HCT116 (cell line): ENCODE results near the gene USP7. TPM values are rescaled to one million over a fixed set of nuclear protein-coding genes. Genes with fewer than 3 reads are reported as not detected.

ENCODE experiments used
- ATAC-seq: fragments of 200-7000 bp; cut with Tn5 transposase; 2 replicates; pipeline ENCODE4 v1.9.1; 2020; ENCODE audit warnings: mild to moderate bottlenecking, moderate library complexity
- BruUV-seq: library from RNA; stranded (reverse); fragments of 400-500 nt; replicated peaks from 2 replicates; lab custom pipeline; 2021; lab: Mats Ljungman, UMichigan
- CTCF ChIA-PET: fragments of 300-600 bp; sonication (Branson Sonifier 250); formaldehyde crosslinking; loops from one replicate; lab custom pipeline; 2021; ENCODE audit warnings: antibody characterized with exemption; lab: Charles Lee
- POLR2A ChIA-PET: fragments of 300-600, 350-600 bp; sonication (Branson Sonifier 250); formaldehyde crosslinking; loops from one replicate; lab custom pipeline; 2021; ENCODE audit warnings: antibody characterized with exemption; lab: Charles Lee
- RAD21 ChIA-PET, 2 experiments: fragments of 300-600 bp; sonication (Branson Sonifier 250); formaldehyde crosslinking; loops; one replicate each; lab custom pipeline; 2023; ENCODE audit warnings: low total read pairs in 2 of 2; ENCODE audit not compliant: uncharacterized antibody in 2 of 2, unreplicated experiment in 2 of 2, low non-redundant PET in 1 of 2; lab: Charles Lee
- DNase-seq: peaks from one replicate; pipeline ENCODE4 v3.0.0-alpha.2; 2010; ENCODE audit warnings: low read depth, low spot score
- H2AFZ ChIP-seq: fragments of 200-600 bp; shearing (Covaris generic), sonication (generic); 2 replicates; pipeline ENCODE4 v1.6.1; 2017; ENCODE audit warnings: low read depth, mixed run types, mixed read lengths, antibody characterized with exemption, low read length; ENCODE audit not compliant: poor library complexity, severe bottlenecking
- H3K27ac ChIP-seq: 2 replicates; pipeline ENCODE4 v1.5.1; 2012; ENCODE audit warnings: low read depth, low read length
- H3K27me3 ChIP-seq: fragments of 200-600 bp; sonication (generic); 2 replicates; pipeline ENCODE4 v1.6.1; 2016; ENCODE audit warnings: mixed run types, low read length, mixed read lengths; ENCODE audit not compliant: insufficient read depth
- H3K36me3 ChIP-seq, 2 experiments: fragments of 200-500 bp in 1 of 2; fragments of 200-600 bp in 1 of 2; sonication (Bioruptor generic) in 1 of 2; sonication (generic) in 1 of 2; 2 replicates each; pipeline versions ENCODE4 v1.5.1 to v1.6.1; 2014 to 2016; ENCODE audit warnings: low read length in 2 of 2, inconsistent platforms in 1 of 2, mixed read lengths in 1 of 2, mixed run types in 1 of 2; ENCODE audit not compliant: insufficient read depth in 2 of 2, control insufficient read depth in 1 of 2
- H3K4me1 ChIP-seq, 2 experiments: fragments of 200-600 bp in 1 of 2; sonication (generic) in 1 of 2; 2 replicates each; pipeline versions ENCODE4 v1.5.1 to v1.6.1; 2012 to 2017; ENCODE audit warnings: low read length in 2 of 2, inconsistent platforms in 1 of 2, mild to moderate bottlenecking in 1 of 2, mixed read lengths in 1 of 2, mixed run types in 1 of 2, moderate library complexity in 1 of 2; ENCODE audit not compliant: insufficient read depth in 2 of 2, control insufficient read depth in 1 of 2
- H3K4me2 ChIP-seq: fragments of 200-600 bp; sonication (generic); 2 replicates; pipeline ENCODE4 v1.6.1; 2017; ENCODE audit warnings: mixed run types, low read length, mixed read lengths
- H3K4me3 ChIP-seq, 2 experiments: fragments of 200-600 bp in 1 of 2; sonication (generic) in 1 of 2; replicated peaks in 1 of 2; 2 replicates each; pipeline ENCODE4 v1.5.1; 2011 to 2016; ENCODE audit warnings: low read length in 2 of 2, control low read depth in 1 of 2, low read depth in 1 of 2, mild to moderate bottlenecking in 1 of 2, mixed read lengths in 1 of 2, mixed run types in 1 of 2
- H3K79me2 ChIP-seq: fragments of 200-600 bp; sonication (generic); 2 replicates; pipeline ENCODE4 v1.6.1; 2017; ENCODE audit warnings: mild to moderate bottlenecking, mixed run types, low read length, moderate library complexity, mixed read lengths; ENCODE audit not compliant: insufficient read depth
- H3K9ac ChIP-seq: fragments of 200-600 bp; sonication (generic); 2 replicates; pipeline ENCODE4 v1.6.1; 2016; ENCODE audit warnings: low read length, mixed read lengths
- H3K9me2 ChIP-seq: fragments of 200-600 bp; sonication (generic), shearing (Covaris generic); 2 replicates; pipeline ENCODE4 v1.6.1; 2017; ENCODE audit warnings: mixed run types, mild to moderate bottlenecking, moderate library complexity; ENCODE audit not compliant: insufficient read depth
- H3K9me3 ChIP-seq, 2 experiments: fragments of 200-500 bp in 1 of 2; fragments of 200-600 bp in 1 of 2; sonication (Bioruptor generic) in 1 of 2; sonication (generic) in 1 of 2; 2 replicates each; pipeline ENCODE4 v1.6.1; 2014 to 2017; ENCODE audit warnings: low read length in 2 of 2, mixed read lengths in 2 of 2, inconsistent platforms in 1 of 2, low read depth in 1 of 2, mild to moderate bottlenecking in 1 of 2, mixed run types in 1 of 2, moderate library complexity in 1 of 2; ENCODE audit not compliant: control insufficient read depth in 1 of 2, insufficient read depth in 1 of 2
- H4K20me1 ChIP-seq: fragments of 200-600 bp; sonication (generic), shearing (Covaris generic); 2 replicates; pipeline ENCODE4 v1.6.1; 2017; ENCODE audit warnings: mixed run types, mild to moderate bottlenecking, moderate library complexity; ENCODE audit not compliant: insufficient read depth
- ATF3 ChIP-seq: IDR thresholded peaks from 2 replicates; pipeline ENCODE4 v1.6.1; 2012
- CBX3 ChIP-seq: IDR thresholded peaks from 2 replicates; pipeline ENCODE4 v1.6.1; 2012; ENCODE audit warnings: low read depth
- CEBPB ChIP-seq: IDR thresholded peaks from 2 replicates; pipeline ENCODE4 v1.6.1; 2012; ENCODE audit warnings: low read depth
- EGR1 ChIP-seq: IDR thresholded peaks from 2 replicates; pipeline ENCODE4 v1.6.1; 2012; ENCODE audit warnings: low read depth
- EZH2phosphoT487 ChIP-seq: fragments of 200-600 bp; IDR thresholded peaks from 2 replicates; pipeline ENCODE4 v1.6.1; 2018; ENCODE audit warnings: antibody characterized with exemption, borderline replicate concordance
- FOSL1 ChIP-seq: IDR thresholded peaks from 2 replicates; pipeline ENCODE4 v1.6.1; 2012; ENCODE audit warnings: low read depth
- JUND ChIP-seq: IDR thresholded peaks from 2 replicates; pipeline ENCODE4 v1.6.1; 2012
- POLR2A ChIP-seq: IDR thresholded peaks from 2 replicates; pipeline ENCODE4 v1.7.0; 2011; ENCODE audit warnings: borderline replicate concordance; ENCODE audit not compliant: insufficient read depth, insufficient read length; ENCODE audit errors: extremely low read depth
- SIN3A ChIP-seq: IDR thresholded peaks from 2 replicates; pipeline ENCODE4 v1.6.1; 2012; ENCODE audit warnings: low read depth
- SP1 ChIP-seq: IDR thresholded peaks from 2 replicates; pipeline ENCODE4 v1.6.1; 2012; ENCODE audit warnings: low read depth
- SRF ChIP-seq: IDR thresholded peaks from 2 replicates; pipeline ENCODE4 v1.6.1; 2012; ENCODE audit warnings: low read depth
- TCF7L2 ChIP-seq: IDR thresholded peaks from 2 replicates; pipeline ENCODE4 v1.7.0; 2011; ENCODE audit warnings: borderline replicate concordance, inconsistent platforms; ENCODE audit not compliant: insufficient read depth, insufficient read length; ENCODE audit errors: extremely low read depth
- YY1 ChIP-seq: IDR thresholded peaks from 2 replicates; pipeline ENCODE4 v1.6.1; 2011; ENCODE audit warnings: low read length, low read depth, moderate library complexity, mild to moderate bottlenecking; ENCODE audit not compliant: insufficient replicate concordance; ENCODE audit errors: extremely low read depth
- ZFX ChIP-seq: fragments of 450-650 bp; IDR thresholded peaks from 2 replicates; pipeline ENCODE4 v1.6.1; 2017
- intact Hi-C: fragments of 100-400 bp; cut with micrococcal nuclease; formaldehyde crosslinking; loops from 2 replicates; pipeline ENCODE4 v1.10.0; 2022
- total RNA-seq: library from RNA; stranded (reverse); gene quantifications from one replicate; pipeline ENCODE4 v1.2.1, GENCODE V29; 2021; ENCODE audit not compliant: unreplicated experiment
- TF ChIP-seq, protein P1 (sequence below): IDR thresholded peaks from 2 replicates; pipeline ENCODE4 v1.6.1; 2011; ENCODE audit warnings: mild to moderate bottlenecking, low read length, moderate library complexity; ENCODE audit not compliant: insufficient replicate concordance; ENCODE audit errors: extremely low read depth
- TF ChIP-seq, protein P2 (sequence below), 3 experiments: fragments of 200-600 bp in 1 of 3; sonication (generic) in 1 of 3; IDR thresholded peaks in 2 of 3; conservative IDR thresholded peaks in 1 of 3; 2 replicates each; pipeline ENCODE4 v1.5.1; 2012 to 2017; ENCODE audit warnings: low read depth in 2 of 3, low read length in 2 of 3, antibody characterized with exemption in 1 of 3, borderline replicate concordance in 1 of 3, control low read depth in 1 of 3, mild to moderate bottlenecking in 1 of 3, mixed read lengths in 1 of 3, mixed run types in 1 of 3, moderate library complexity in 1 of 3; ENCODE audit not compliant: insufficient read depth in 1 of 3

The USP7 gene
- total RNA-seq, 1 experiment from 2014 or later, result 154 TPM

DNA sequence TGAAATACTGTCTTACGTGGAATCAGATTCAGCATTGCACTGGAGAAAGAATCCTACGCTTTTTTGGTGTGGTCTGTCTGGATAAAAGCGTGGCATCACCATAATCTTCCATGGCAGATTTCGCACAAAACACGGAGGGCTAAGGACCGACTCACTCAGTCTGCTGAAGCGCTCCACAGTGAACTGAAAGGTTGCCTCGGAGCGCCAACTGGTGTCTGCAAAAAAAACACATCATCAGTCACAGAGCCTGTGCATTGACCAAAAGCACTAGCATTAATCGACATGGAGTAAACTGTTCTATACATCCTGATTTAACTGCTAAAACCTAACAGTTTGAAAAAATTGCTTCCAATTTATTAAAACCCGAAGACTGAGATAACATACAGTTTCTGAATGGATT is 40.5 kb downstream of the USP7 start:
- intact Hi-C loops, result no loop called here
- H3K79me2 ChIP-seq, result peaks cover 81% of the 10 kb centered on the region
- peaks cover 44 to 52% of the 10 kb centered on the region in 2 experiments for H3K36me3 ChIP-seq

More for the DNA sequence above, 40.5 kb downstream of the USP7 start:
- H3K4me1 ChIP-seq, result no peaks in the 10 kb centered on the region
- H2AFZ ChIP-seq, result no peak overlapping the region
- ATAC-seq (no peak), DNase-seq (no peak)
- H3K9me2 ChIP-seq, result no peaks in the 10 kb centered on the region
- no peak overlapping the region for H3K9ac ChIP-seq
- ChIA-PET CTCF (interaction anchor here (0.5 to 1.2 kb wide), 2 partner anchors 13 to 44 kb away, joined by 3 read pairs; no protein-coding TSS in a partner anchor), POLR2A (no interaction called here), RAD21 (no interaction called here)
- no peak overlapping the region for H3K4me3 ChIP-seq
- BruUV-seq, result no TSS peak
- H3K4me2 ChIP-seq, result no peak overlapping the region
- H3K9me3 ChIP-seq, result no peaks in the 10 kb centered on the region
- H3K27me3 ChIP-seq, result no peaks in the 10 kb centered on the region
- H4K20me1 ChIP-seq, result peaks cover 9% of the 10 kb centered on the region; the same call in 1 of the 2 replicates
- no peak for TF ChIP-seq CBX3
- no peak for TF ChIP-seq POLR2A
- TF ChIP-seq YY1, result no peak
- no peak for TF ChIP-seq JUND
- TF ChIP-seq FOSL1, result no peak
- TF ChIP-seq, protein P1, sequence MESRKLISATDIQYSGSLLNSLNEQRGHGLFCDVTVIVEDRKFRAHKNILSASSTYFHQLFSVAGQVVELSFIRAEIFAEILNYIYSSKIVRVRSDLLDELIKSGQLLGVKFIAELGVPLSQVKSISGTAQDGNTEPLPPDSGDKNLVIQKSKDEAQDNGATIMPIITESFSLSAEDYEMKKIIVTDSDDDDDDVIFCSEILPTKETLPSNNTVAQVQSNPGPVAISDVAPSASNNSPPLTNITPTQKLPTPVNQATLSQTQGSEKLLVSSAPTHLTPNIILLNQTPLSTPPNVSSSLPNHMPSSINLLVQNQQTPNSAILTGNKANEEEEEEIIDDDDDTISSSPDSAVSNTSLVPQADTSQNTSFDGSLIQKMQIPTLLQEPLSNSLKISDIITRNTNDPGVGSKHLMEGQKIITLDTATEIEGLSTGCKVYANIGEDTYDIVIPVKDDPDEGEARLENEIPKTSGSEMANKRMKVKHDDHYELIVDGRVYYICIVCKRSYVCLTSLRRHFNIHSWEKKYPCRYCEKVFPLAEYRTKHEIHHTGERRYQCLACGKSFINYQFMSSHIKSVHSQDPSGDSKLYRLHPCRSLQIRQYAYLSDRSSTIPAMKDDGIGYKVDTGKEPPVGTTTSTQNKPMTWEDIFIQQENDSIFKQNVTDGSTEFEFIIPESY, result no peak
- TF ChIP-seq TCF7L2, result no peak
- no peak for TF ChIP-seq ZFX
- no peak for TF ChIP-seq SIN3A
- TF ChIP-seq EZH2phosphoT487, result no peak
- TF ChIP-seq CEBPB, result no peak
- no peak for TF ChIP-seq EGR1
- TF ChIP-seq ATF3, result no peak
- no peak for TF ChIP-seq SRF
- TF ChIP-seq SP1, result no peak
- TF ChIP-seq, protein P2, sequence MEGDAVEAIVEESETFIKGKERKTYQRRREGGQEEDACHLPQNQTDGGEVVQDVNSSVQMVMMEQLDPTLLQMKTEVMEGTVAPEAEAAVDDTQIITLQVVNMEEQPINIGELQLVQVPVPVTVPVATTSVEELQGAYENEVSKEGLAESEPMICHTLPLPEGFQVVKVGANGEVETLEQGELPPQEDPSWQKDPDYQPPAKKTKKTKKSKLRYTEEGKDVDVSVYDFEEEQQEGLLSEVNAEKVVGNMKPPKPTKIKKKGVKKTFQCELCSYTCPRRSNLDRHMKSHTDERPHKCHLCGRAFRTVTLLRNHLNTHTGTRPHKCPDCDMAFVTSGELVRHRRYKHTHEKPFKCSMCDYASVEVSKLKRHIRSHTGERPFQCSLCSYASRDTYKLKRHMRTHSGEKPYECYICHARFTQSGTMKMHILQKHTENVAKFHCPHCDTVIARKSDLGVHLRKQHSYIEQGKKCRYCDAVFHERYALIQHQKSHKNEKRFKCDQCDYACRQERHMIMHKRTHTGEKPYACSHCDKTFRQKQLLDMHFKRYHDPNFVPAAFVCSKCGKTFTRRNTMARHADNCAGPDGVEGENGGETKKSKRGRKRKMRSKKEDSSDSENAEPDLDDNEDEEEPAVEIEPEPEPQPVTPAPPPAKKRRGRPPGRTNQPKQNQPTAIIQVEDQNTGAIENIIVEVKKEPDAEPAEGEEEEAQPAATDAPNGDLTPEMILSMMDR (IDR thresholded peaks at IDR 0.05 in 2 of 3, conservative IDR thresholded peaks at IDR 0.05 in 1 of 3; ENCODE audit: borderline replicate concordance in 1 of 3, insufficient read depth in 1 of 3, low read depth in 2 of 3, low read length in 2 of 3), result no peak
- H3K27ac ChIP-seq, result no peak overlapping the region
